Measurements from ENCODE around the gene ZNF407.

The ZNF407 gene

GRCh38 chr18:74570266-74570665 lies 27.4 kb upstream of the ZNF407 start:
- no peaks in the 10 kb centered on the region for H4K20me1 ChIP-seq (ENCODE audit: low read depth, low read length)
- H3K27ac ChIP-seq (ENCODE audit: low read depth, low read length): no peak overlapping the region
- H3K27me3 ChIP-seq (ENCODE audit: low read length): no peaks in the 10 kb centered on the region
- peaks cover 5% of the 10 kb centered on the region; the same call in 1 of the 2 replicates for H3K9me3 ChIP-seq (ENCODE audit: insufficient read depth, low read length)
- no peaks in the 10 kb centered on the region for H3K9me2 ChIP-seq (replicated peaks; ENCODE audit: insufficient read depth, low read length)
- no peak overlapping the region for H2AFZ ChIP-seq (ENCODE audit: low read depth, low read length, severe bottlenecking)
- H3K9ac ChIP-seq (ENCODE audit: low read length): no peak overlapping the region
- H3K4me2 ChIP-seq (ENCODE audit: low read depth, low read length, poor library complexity, severe bottlenecking): no peak overlapping the region
- no peaks in the 10 kb centered on the region for H3F3A ChIP-seq (ENCODE audit: insufficient read depth)
- no peaks in the 10 kb centered on the region for H3K36me3 ChIP-seq (ENCODE audit: low read length)
- H3K79me2 ChIP-seq (ENCODE audit: insufficient read depth, low read length): no peaks in the 10 kb centered on the region
- no peak for TF ChIP-seq EZH2phosphoT487 (conservative IDR thresholded peaks at IDR 0.05; ENCODE audit: low read length)
- H3K4me3 ChIP-seq (ENCODE audit: insufficient read depth, low read length, poor library complexity, severe bottlenecking): no peak overlapping the region

- no peaks in the 10 kb centered on the region for H3F3A ChIP-seq (ENCODE audit: insufficient read depth)
- no peak overlapping the region for H3K27ac ChIP-seq (ENCODE audit: low read depth, low read length)
- H3K4me2 ChIP-seq (ENCODE audit: low read depth, low read length, poor library complexity, severe bottlenecking): no peak overlapping the region
- H3K79me2 ChIP-seq (ENCODE audit: insufficient read depth, low read length): no peaks in the 10 kb centered on the region
- H3K9ac ChIP-seq (ENCODE audit: low read length): no peak overlapping the region
- H3K9me2 ChIP-seq (replicated peaks; ENCODE audit: insufficient read depth, low read length): no peaks in the 10 kb centered on the region
- no peaks in the 10 kb centered on the region for H3K27me3 ChIP-seq (ENCODE audit: low read length)
- no peak overlapping the region for H2AFZ ChIP-seq (ENCODE audit: low read depth, low read length, severe bottlenecking)
- H4K20me1 ChIP-seq (ENCODE audit: low read depth, low read length): no peaks in the 10 kb centered on the region
- no peaks in the 10 kb centered on the region for H3K9me3 ChIP-seq (ENCODE audit: insufficient read depth, low read length)
- no peak for TF ChIP-seq EZH2phosphoT487 (conservative IDR thresholded peaks at IDR 0.05; ENCODE audit: low read length)
- no peak for TF ChIP-seq CTCF (IDR thresholded peaks at IDR 0.05; ENCODE audit: insufficient read depth, low read length, poor library complexity, severe bottlenecking)
- no peaks in the 10 kb centered on the region for H3K36me3 ChIP-seq (ENCODE audit: low read length)
- no peak overlapping the region for H3K4me3 ChIP-seq (ENCODE audit: insufficient read depth, low read length, poor library complexity, severe bottlenecking)
Observed at GRCh38 chr18:74571895-74572680, 25.6 kb upstream of the ZNF407 start.

- no peaks in the 10 kb centered on the region for H3K79me2 ChIP-seq (ENCODE audit: insufficient read depth, low read length)
- no peak overlapping the region for H2AFZ ChIP-seq (ENCODE audit: low read depth, low read length, severe bottlenecking)
- no peak overlapping the region for H3K4me3 ChIP-seq (ENCODE audit: insufficient read depth, low read length, poor library complexity, severe bottlenecking)
- no peak overlapping the region for H3K9ac ChIP-seq (ENCODE audit: low read length)
- no peak overlapping the region for H3K4me2 ChIP-seq (ENCODE audit: low read depth, low read length, poor library complexity, severe bottlenecking)
- no peaks in the 10 kb centered on the region for H3K36me3 ChIP-seq (ENCODE audit: low read length)
- TF ChIP-seq CTCF (IDR thresholded peaks at IDR 0.05; ENCODE audit: insufficient read depth, low read length, poor library complexity, severe bottlenecking): no peak
- TF ChIP-seq EZH2phosphoT487 (conservative IDR thresholded peaks at IDR 0.05; ENCODE audit: low read length): no peak
- no peaks in the 10 kb centered on the region for H3K27me3 ChIP-seq (ENCODE audit: low read length)
- no peaks in the 10 kb centered on the region for H3F3A ChIP-seq (ENCODE audit: insufficient read depth)
- H3K27ac ChIP-seq (ENCODE audit: low read depth, low read length): no peak overlapping the region
- H3K9me2 ChIP-seq (replicated peaks; ENCODE audit: insufficient read depth, low read length): no peaks in the 10 kb centered on the region
- no peaks in the 10 kb centered on the region for H4K20me1 ChIP-seq (ENCODE audit: low read depth, low read length)
- H3K9me3 ChIP-seq (ENCODE audit: insufficient read depth, low read length): no peaks in the 10 kb centered on the region
Observed at GRCh38 chr18:74573053-74573452, 24.6 kb upstream of the ZNF407 start.

- no peaks in the 10 kb centered on the region for H3K9me3 ChIP-seq (ENCODE audit: insufficient read depth, low read length)
- no peaks in the 10 kb centered on the region for H3K36me3 ChIP-seq (ENCODE audit: low read length)
- no peak overlapping the region for H3K4me2 ChIP-seq (ENCODE audit: low read depth, low read length, poor library complexity, severe bottlenecking)
- no peaks in the 10 kb centered on the region for H4K20me1 ChIP-seq (ENCODE audit: low read depth, low read length)
- no peak overlapping the region for H3K27ac ChIP-seq (ENCODE audit: low read depth, low read length)
- no peaks in the 10 kb centered on the region for H3K27me3 ChIP-seq (ENCODE audit: low read length)
- no peaks in the 10 kb centered on the region for H3F3A ChIP-seq (ENCODE audit: insufficient read depth)
- no peak overlapping the region for H3K4me3 ChIP-seq (ENCODE audit: insufficient read depth, low read length, poor library complexity, severe bottlenecking)
- H3K9me2 ChIP-seq (replicated peaks; ENCODE audit: insufficient read depth, low read length): no peaks in the 10 kb centered on the region
- no peak overlapping the region for H3K9ac ChIP-seq (ENCODE audit: low read length)
- TF ChIP-seq EZH2phosphoT487 (conservative IDR thresholded peaks at IDR 0.05; ENCODE audit: low read length) (no peak), CTCF (IDR thresholded peaks at IDR 0.05; ENCODE audit: insufficient read depth, low read length, poor library complexity, severe bottlenecking) (no peak)
- no peaks in the 10 kb centered on the region for H3K79me2 ChIP-seq (ENCODE audit: insufficient read depth, low read length)
- no peak overlapping the region for H2AFZ ChIP-seq (ENCODE audit: low read depth, low read length, severe bottlenecking)
Observed at GRCh38 chr18:74574916-74575315, 22.8 kb upstream of the ZNF407 start.
